GM18909 (cell line): ENCODE results near the gene ADORA1.

ENCODE experiments used
- ATAC-seq: cut with Tn5 transposase; IDR thresholded peaks from one replicate; pipeline ENCODE4 v1.9.1; 2021; ENCODE audit warnings: mild to moderate bottlenecking; ENCODE audit not compliant: unreplicated experiment, poor library complexity

ADORA1 gene

GRCh38 chr1:203127666-203128430 lies at the start of gene ADORA1:
TSS of gene ADORA1 (plus strand) at chr1:203127726. CDS start at chr1:203128842, 1,116 bp downstream.
- no peak for ATAC-seq

- ATAC-seq, result no peak
Observed at GRCh38 chr1:203077956-203078355, 49.6 kb upstream of the ADORA1 start.

- no peak for ATAC-seq
Observed at GRCh38 chr1:203078478-203078877, 49.0 kb upstream of the ADORA1 start.

GRCh38 chr1:203080456-203080855 lies 47.1 kb upstream of the ADORA1 start:
- ATAC-seq, result no peak

GRCh38 chr1:203081465-203082230 lies 45.9 kb upstream of the ADORA1 start:
- no peak for ATAC-seq

- ATAC-seq, result no peak
Observed at GRCh38 chr1:203082231-203082505, 45.4 kb upstream of the ADORA1 start.

- no peak for ATAC-seq
Observed at GRCh38 chr1:203082571-203083462, 44.7 kb upstream of the ADORA1 start.

GRCh38 chr1:203083463-203083921 lies 44.0 kb upstream of the ADORA1 start:
- no peak for ATAC-seq

GRCh38 chr1:203084588-203085527 lies 42.7 kb upstream of the ADORA1 start:
- ATAC-seq, result no peak

- no peak for ATAC-seq
Observed at GRCh38 chr1:203085528-203086406, 41.8 kb upstream of the ADORA1 start, which contains the start of gene MYOG. TSS of gene MYOG (minus strand) at chr1:203086012. CDS start at chr1:203085961, 51 bp downstream.

GRCh38 chr1:203086992-203087763 lies 40.3 kb upstream of the ADORA1 start:
- no peak for ATAC-seq

- ATAC-seq, result no peak
Observed at GRCh38 chr1:203088441-203088840, 39.1 kb upstream of the ADORA1 start.

GRCh38 chr1:203089001-203089650 lies 38.4 kb upstream of the ADORA1 start:
- ATAC-seq, result no peak

GRCh38 chr1:203089651-203090045 lies 37.9 kb upstream of the ADORA1 start:
- no peak for ATAC-seq

- ATAC-seq, result no peak
Observed at GRCh38 chr1:203090421-203091198, 36.9 kb upstream of the ADORA1 start.

GRCh38 chr1:203091199-203091477 lies 36.4 kb upstream of the ADORA1 start:
- no peak for ATAC-seq

- ATAC-seq, result no peak
Observed at GRCh38 chr1:203091761-203092330, 35.7 kb upstream of the ADORA1 start.
